ENCODE measurements around the gene NRARP.
"Not testable (repeated sequence)": the region's sequence is repeated elsewhere in the genome, so short reads cannot be mapped to it uniquely, and the experiment has no call there.

Gene NRARP

GRCh38 chr9:137331929-137332328 lies 29.9 kb upstream of the NRARP start:
- H3K4me3 ChIP-seq (ENCODE audit: low read length), result no peak overlapping the region
- no peak overlapping the region for H3K9ac ChIP-seq (ENCODE audit: low read length)
- no peaks in the 10 kb centered on the region for H3K27me3 ChIP-seq (ENCODE audit: control insufficient read depth, insufficient read depth, low read length)
- no peak overlapping the region for H3K27ac ChIP-seq (ENCODE audit: low read depth, low read length)
- no peaks in the 10 kb centered on the region for H3K36me3 ChIP-seq (ENCODE audit: control insufficient read depth, insufficient read depth, low read length)
- no peaks in the 10 kb centered on the region for H3K4me1 ChIP-seq (ENCODE audit: control insufficient read depth, insufficient read depth, low read length)

GRCh38 chr9:137330689-137331088 lies 28.6 kb upstream of the NRARP start:
- H3K27me3 ChIP-seq (ENCODE audit: control insufficient read depth, insufficient read depth, low read length), result no peaks in the 10 kb centered on the region
- H3K4me3 ChIP-seq (ENCODE audit: low read length), result no peak overlapping the region
- no peak overlapping the region for H3K27ac ChIP-seq (ENCODE audit: low read depth, low read length)
- H3K36me3 ChIP-seq (ENCODE audit: control insufficient read depth, insufficient read depth, low read length), result no peaks in the 10 kb centered on the region
- H3K4me1 ChIP-seq (ENCODE audit: control insufficient read depth, insufficient read depth, low read length), result no peaks in the 10 kb centered on the region
- no peak overlapping the region for H3K9ac ChIP-seq (ENCODE audit: low read length)

- H3K4me3 ChIP-seq (ENCODE audit: low read length); H3K4me1 ChIP-seq (ENCODE audit: control insufficient read depth, insufficient read depth, low read length); H3K27me3 ChIP-seq (ENCODE audit: control insufficient read depth, insufficient read depth, low read length); H3K36me3 ChIP-seq (ENCODE audit: control insufficient read depth, insufficient read depth, low read length); H3K27ac ChIP-seq (ENCODE audit: low read depth, low read length); H3K9ac ChIP-seq (ENCODE audit: low read length): not testable (repeated sequence)
These were observed 27.5 kb upstream of the NRARP start for GRCh38 chr9:137329590-137329989.

GRCh38 chr9:137327641-137328550 lies 25.8 kb upstream of the NRARP start:
- not testable (repeated sequence) for H3K27ac ChIP-seq (ENCODE audit: low read depth, low read length); H3K36me3 ChIP-seq (ENCODE audit: control insufficient read depth, insufficient read depth, low read length); H3K9ac ChIP-seq (ENCODE audit: low read length); H3K4me1 ChIP-seq (ENCODE audit: control insufficient read depth, insufficient read depth, low read length); H3K27me3 ChIP-seq (ENCODE audit: control insufficient read depth, insufficient read depth, low read length); H3K4me3 ChIP-seq (ENCODE audit: low read length)

GRCh38 chr9:137326445-137327065 lies 24.5 kb upstream of the NRARP start:
- H3K36me3 ChIP-seq (ENCODE audit: control insufficient read depth, insufficient read depth, low read length), result no peaks in the 10 kb centered on the region
- H3K9ac ChIP-seq (ENCODE audit: low read length), result no peak overlapping the region
- no peaks in the 10 kb centered on the region for H3K27me3 ChIP-seq (ENCODE audit: control insufficient read depth, insufficient read depth, low read length)
- no peaks in the 10 kb centered on the region for H3K4me1 ChIP-seq (ENCODE audit: control insufficient read depth, insufficient read depth, low read length)
- H3K27ac ChIP-seq (ENCODE audit: low read depth, low read length), result no peak overlapping the region
- H3K4me3 ChIP-seq (ENCODE audit: low read length), result no peak overlapping the region

- Histone ChIP-seq H3K9ac (ENCODE audit: low read length) (no peak overlapping the region), H3K4me1 (ENCODE audit: control insufficient read depth, insufficient read depth, low read length) (no peaks in the 10 kb centered on the region), H3K4me3 (ENCODE audit: low read length) (no peak overlapping the region), H3K27me3 (ENCODE audit: control insufficient read depth, insufficient read depth, low read length) (no peaks in the 10 kb centered on the region), H3K36me3 (ENCODE audit: control insufficient read depth, insufficient read depth, low read length) (no peaks in the 10 kb centered on the region), H3K27ac (ENCODE audit: low read depth, low read length) (no peak overlapping the region)
These were observed 23.7 kb upstream of the NRARP start for GRCh38 chr9:137325799-137326198.

- H3K9ac ChIP-seq (ENCODE audit: low read length), result no peak overlapping the region
- no peaks in the 10 kb centered on the region for H3K27me3 ChIP-seq (ENCODE audit: control insufficient read depth, insufficient read depth, low read length)
- H3K4me3 ChIP-seq (ENCODE audit: low read length), result no peak overlapping the region
- H3K4me1 ChIP-seq (ENCODE audit: control insufficient read depth, insufficient read depth, low read length), result no peaks in the 10 kb centered on the region
- H3K36me3 ChIP-seq (ENCODE audit: control insufficient read depth, insufficient read depth, low read length), result no peaks in the 10 kb centered on the region
- H3K27ac ChIP-seq (ENCODE audit: low read depth, low read length), result no peak overlapping the region
These were observed 23.1 kb upstream of the NRARP start for GRCh38 chr9:137325124-137325523.

- Histone ChIP-seq H3K4me3 (ENCODE audit: low read length) (no peak overlapping the region), H3K27ac (ENCODE audit: low read depth, low read length) (no peak overlapping the region), H3K27me3 (ENCODE audit: control insufficient read depth, insufficient read depth, low read length) (no peaks in the 10 kb centered on the region), H3K36me3 (ENCODE audit: control insufficient read depth, insufficient read depth, low read length) (no peaks in the 10 kb centered on the region), H3K4me1 (ENCODE audit: control insufficient read depth, insufficient read depth, low read length) (no peaks in the 10 kb centered on the region), H3K9ac (ENCODE audit: low read length) (no peak overlapping the region)
These were observed 21.7 kb upstream of the NRARP start for GRCh38 chr9:137323531-137324331.

- Histone ChIP-seq H3K4me3 (ENCODE audit: low read length) (no peak overlapping the region), H3K9ac (ENCODE audit: low read length) (no peak overlapping the region), H3K4me1 (ENCODE audit: control insufficient read depth, insufficient read depth, low read length) (no peaks in the 10 kb centered on the region), H3K27ac (ENCODE audit: low read depth, low read length) (no peak overlapping the region), H3K27me3 (ENCODE audit: control insufficient read depth, insufficient read depth, low read length) (peaks cover 6% of the 10 kb centered on the region), H3K36me3 (ENCODE audit: control insufficient read depth, insufficient read depth, low read length) (no peaks in the 10 kb centered on the region)
These were observed 19.8 kb upstream of the NRARP start for GRCh38 chr9:137321726-137322361.

- Histone ChIP-seq H3K36me3 (ENCODE audit: control insufficient read depth, insufficient read depth, low read length) (no peaks in the 10 kb centered on the region), H3K27ac (ENCODE audit: low read depth, low read length) (no peak overlapping the region), H3K27me3 (ENCODE audit: control insufficient read depth, insufficient read depth, low read length) (peaks cover 6% of the 10 kb centered on the region), H3K9ac (ENCODE audit: low read length) (no peak overlapping the region), H3K4me1 (ENCODE audit: control insufficient read depth, insufficient read depth, low read length) (no peaks in the 10 kb centered on the region), H3K4me3 (ENCODE audit: low read length) (no peak overlapping the region)
These were observed 18.7 kb upstream of the NRARP start for GRCh38 chr9:137320555-137321384.

GRCh38 chr9:137319739-137320551 lies 17.9 kb upstream of the NRARP start:
- Histone ChIP-seq H3K36me3 (ENCODE audit: control insufficient read depth, insufficient read depth, low read length) (no peaks in the 10 kb centered on the region), H3K27ac (ENCODE audit: low read depth, low read length) (no peak overlapping the region), H3K9ac (ENCODE audit: low read length) (no peak overlapping the region), H3K4me3 (ENCODE audit: low read length) (no peak overlapping the region), H3K27me3 (ENCODE audit: control insufficient read depth, insufficient read depth, low read length) (peaks cover 6% of the 10 kb centered on the region), H3K4me1 (ENCODE audit: control insufficient read depth, insufficient read depth, low read length) (no peaks in the 10 kb centered on the region)

Measured in rectal smooth muscle tissue (tissue), 1 donor.